Activated CD4-positive, alpha-beta T cell treated with anti-CD3 and anti-CD28 coated beads for 1 hour (primary cell): Measurements from ENCODE around the gene OSBPL9.
"Not testable (repeated sequence)": the region's sequence is repeated elsewhere in the genome, so short reads cannot be mapped to it uniquely, and the experiment has no call there.

Experiments used
- DNase-seq: peaks from one replicate; pipeline ENCODE4 v3.0.0-alpha.2; 2020

Gene OSBPL9

GRCh38 chr1:51794868-51795267 is 178.0 kb downstream of the OSBPL9 start:
- no peak for DNase-seq

- no peak for DNase-seq
Observed at GRCh38 chr1:51799372-51799771, 182.5 kb downstream of the OSBPL9 start.

- no peak for DNase-seq
Observed at GRCh38 chr1:51814513-51814912, 197.6 kb downstream of the OSBPL9 start.

DNA sequence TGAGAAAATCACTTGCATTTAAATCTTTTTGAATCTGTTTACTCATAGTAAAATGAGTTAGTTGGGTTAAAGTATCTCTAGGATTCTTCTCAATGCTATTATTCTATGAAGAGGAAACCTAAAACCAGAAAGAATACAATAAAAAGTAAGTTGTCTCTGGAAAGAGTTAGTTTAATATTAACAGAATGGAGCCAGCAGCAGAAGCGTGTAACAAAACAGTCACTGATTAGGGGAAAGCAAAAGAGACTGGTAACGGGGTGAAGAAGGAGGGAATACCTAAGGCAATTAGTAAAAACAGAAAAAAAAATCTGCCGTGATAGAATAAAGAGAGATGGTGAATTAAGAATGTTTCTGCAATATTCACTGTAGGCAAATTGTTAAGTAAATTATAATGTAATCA is 201.6 kb downstream of the OSBPL9 start:
- no peak for DNase-seq

DNA sequence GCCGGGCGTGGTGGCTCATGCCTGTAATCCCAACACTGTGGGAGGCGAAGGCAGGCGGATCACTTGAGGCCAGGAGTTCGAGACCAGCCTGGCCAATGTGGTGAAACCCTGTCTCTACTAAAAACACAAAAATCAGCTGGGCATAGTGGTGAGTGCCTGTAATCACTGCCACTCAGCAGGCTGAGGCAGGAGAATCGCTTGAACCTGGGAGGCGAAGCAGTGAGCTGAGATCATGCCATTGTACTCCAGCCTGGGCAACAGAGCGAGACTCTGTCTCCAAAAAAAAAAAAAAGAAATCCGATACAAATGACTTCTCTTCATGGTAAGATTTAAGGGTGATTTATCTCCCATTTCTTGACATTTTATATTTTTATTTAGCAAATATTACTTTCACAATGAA is 202.1 kb downstream of the OSBPL9 start:
- DNase-seq, result not testable (repeated sequence)

- DNase-seq, result no peak
Observed at GRCh38 chr1:51819810-51820209, 202.9 kb downstream of the OSBPL9 start.

DNA sequence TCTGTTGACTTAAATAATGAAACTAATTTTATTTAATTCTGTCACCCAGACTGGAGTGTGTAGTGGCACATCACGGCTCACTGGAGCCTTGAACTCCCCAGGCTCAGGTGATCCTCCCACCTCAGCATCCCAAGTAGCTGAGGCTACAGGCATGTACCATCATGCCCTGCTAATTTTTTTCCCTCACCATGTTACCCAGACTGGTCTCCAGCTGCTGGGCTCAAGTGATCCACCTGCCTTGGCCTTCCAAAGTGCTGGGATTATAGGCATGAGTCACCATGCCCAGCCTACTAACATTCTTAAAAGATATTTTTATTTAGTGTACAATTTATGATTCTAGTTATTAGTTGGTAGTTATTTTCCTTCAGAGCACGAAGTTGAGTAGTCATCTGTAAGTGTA is 212.2 kb downstream of the OSBPL9 start:
- DNase-seq, result no peak

GRCh38 chr1:51833700-51834099 is 216.8 kb downstream of the OSBPL9 start:
- DNase-seq, result no peak

DNA sequence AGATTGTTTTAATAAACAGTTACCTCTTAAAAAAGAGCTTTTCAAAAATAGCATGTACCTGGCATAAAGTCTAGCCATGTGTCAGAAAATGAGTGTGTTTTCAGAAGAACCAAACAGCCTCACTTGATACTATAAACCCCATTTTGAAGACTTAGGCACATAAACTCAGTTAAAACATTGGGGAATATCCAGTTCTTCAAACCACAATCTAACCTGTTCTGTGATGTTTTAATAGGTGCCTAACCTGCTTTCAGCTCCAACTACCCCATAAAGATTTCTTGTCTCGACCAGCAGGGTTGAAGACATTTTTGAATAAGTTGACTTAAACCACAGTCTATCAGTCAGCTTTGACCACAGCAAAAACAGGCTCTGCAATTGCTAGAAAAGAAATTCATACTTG is 220.4 kb downstream of the OSBPL9 start:
- DNase-seq, result no peak
